Measurements from ENCODE around the gene TRDN.

DNA sequence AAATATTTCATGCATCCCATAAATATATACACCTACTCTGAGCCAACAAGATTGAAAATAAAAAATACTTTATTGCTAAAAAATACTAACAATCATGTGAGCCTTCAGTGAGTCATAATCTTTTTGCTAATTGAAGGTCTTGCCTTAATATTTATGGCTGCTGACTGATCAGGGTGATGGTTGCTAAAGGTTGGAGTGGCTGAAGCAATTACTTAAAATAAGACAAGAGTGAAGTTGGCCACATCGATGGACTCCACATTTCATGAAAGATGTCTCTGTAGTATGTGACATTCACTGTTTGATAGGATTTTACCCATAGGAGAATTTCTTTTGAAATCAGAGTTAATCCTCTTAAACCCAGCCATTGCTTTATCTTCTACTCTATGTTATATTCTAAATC lies 11.1 kb downstream of the TRDN start:
- TF ChIP-seq, protein P1, sequence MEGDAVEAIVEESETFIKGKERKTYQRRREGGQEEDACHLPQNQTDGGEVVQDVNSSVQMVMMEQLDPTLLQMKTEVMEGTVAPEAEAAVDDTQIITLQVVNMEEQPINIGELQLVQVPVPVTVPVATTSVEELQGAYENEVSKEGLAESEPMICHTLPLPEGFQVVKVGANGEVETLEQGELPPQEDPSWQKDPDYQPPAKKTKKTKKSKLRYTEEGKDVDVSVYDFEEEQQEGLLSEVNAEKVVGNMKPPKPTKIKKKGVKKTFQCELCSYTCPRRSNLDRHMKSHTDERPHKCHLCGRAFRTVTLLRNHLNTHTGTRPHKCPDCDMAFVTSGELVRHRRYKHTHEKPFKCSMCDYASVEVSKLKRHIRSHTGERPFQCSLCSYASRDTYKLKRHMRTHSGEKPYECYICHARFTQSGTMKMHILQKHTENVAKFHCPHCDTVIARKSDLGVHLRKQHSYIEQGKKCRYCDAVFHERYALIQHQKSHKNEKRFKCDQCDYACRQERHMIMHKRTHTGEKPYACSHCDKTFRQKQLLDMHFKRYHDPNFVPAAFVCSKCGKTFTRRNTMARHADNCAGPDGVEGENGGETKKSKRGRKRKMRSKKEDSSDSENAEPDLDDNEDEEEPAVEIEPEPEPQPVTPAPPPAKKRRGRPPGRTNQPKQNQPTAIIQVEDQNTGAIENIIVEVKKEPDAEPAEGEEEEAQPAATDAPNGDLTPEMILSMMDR (IDR thresholded peaks at IDR 0.05) = no peak
- no peak for TF ChIP-seq POLR2A (IDR thresholded peaks at IDR 0.05)
- TF ChIP-seq POLR2AphosphoS5 (IDR thresholded peaks at IDR 0.05) = no peak
